Measurements from ENCODE around the gene NUP37. TPM values are rescaled to one million over a fixed set of nuclear protein-coding genes. Genes with fewer than 3 reads are reported as not detected.

NUP37 gene
- total and polyA plus RNA-seq, 9 of the 15 experiments (the other 6 are each of a cell fraction or from before 2014, with no cell fraction given) = 72.2 to 429 (median 170) TPM

DNA sequence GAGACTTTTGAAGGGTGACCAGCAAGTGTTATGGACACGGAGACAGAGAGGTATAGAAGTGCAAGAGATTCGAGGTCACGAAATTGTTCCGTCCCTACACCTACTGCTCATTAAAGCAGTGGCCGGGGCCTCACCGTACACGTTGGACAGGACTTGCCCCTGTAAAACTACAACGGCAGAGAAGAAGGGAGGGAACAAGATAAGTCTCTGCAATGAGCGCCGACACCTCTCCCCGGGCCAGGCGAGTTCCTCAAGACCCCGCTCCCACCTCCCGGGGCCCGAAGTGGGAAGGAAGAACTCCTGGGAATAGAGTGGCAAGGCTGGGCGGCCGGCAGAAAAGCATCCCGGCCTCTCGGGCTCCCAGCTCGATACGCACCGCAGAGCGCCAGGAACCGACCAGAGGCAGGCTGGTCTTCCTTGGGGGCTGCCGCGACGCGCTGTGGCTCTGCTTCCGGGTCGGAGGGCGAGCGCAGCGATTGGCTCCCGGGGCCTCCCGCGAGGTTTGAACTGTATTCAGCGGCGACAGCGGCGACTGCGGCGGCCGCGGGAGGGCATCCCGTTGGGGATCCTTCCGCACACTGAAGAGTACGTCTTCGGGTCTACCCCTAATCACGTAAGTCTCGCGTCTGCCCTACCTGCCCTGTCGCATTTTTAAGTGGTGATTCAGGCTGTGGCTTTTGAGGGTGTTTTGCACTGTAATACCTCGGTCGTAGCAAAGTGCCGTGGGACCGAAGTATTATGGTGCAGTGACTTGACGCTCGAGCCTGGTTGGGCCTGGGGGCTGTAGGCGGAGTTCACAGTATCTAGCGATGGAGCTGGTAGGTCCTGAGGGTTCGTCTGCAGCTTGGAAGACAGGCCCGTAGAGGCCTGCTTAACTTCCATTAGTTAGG, at the start of gene NUP37, which contains the start of gene PARPBP (continued):
- TF ChIP-seq, protein P1, sequence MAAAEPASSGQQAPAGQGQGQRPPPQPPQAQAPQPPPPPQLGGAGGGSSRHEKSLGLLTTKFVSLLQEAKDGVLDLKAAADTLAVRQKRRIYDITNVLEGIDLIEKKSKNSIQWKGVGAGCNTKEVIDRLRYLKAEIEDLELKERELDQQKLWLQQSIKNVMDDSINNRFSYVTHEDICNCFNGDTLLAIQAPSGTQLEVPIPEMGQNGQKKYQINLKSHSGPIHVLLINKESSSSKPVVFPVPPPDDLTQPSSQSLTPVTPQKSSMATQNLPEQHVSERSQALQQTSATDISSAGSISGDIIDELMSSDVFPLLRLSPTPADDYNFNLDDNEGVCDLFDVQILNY (CRISPR knock-in tag; IDR thresholded peaks at IDR 0.05) = peak; percentile 77; the same call in 1 of the 2 replicates
- TF ChIP-seq KLF10 (CRISPR knock-in tag; IDR thresholded peaks at IDR 0.05) (no peak), NR4A1 (CRISPR knock-in tag; IDR thresholded peaks at IDR 0.05) (no peak), NR4A1 (tag; IDR thresholded peaks at IDR 0.05) (no peak; the same call in 1 of the 2 replicates), BRCA1 (IDR thresholded peaks at IDR 0.05) (no peak), BRCA1 (CRISPR knock-in tag; IDR thresholded peaks at IDR 0.05) (no peak), RBM22 (IDR thresholded peaks at IDR 0.05; ENCODE audit: low read depth, low read length, poor library complexity, severe bottlenecking) (peak; percentile 29), ESRRB (CRISPR knock-in tag; IDR thresholded peaks at IDR 0.05; ENCODE audit: borderline replicate concordance) (no peak), XRCC4 (IDR thresholded peaks at IDR 0.05; ENCODE audit: extremely low read depth, insufficient read depth, insufficient read length) (no peak), SIRT6 (IDR thresholded peaks at IDR 0.05; ENCODE audit: low read depth, low read length) (no peak), ZNF175 (CRISPR knock-in tag; IDR thresholded peaks at IDR 0.05; ENCODE audit: low read depth) (no peak), NCOA6 (IDR thresholded peaks at IDR 0.05) (no peak), SMARCA5 (IDR thresholded peaks at IDR 0.05) (peak; percentile 56; the same call in 1 of the 2 replicates)
- TF ChIP-seq, protein P2, sequence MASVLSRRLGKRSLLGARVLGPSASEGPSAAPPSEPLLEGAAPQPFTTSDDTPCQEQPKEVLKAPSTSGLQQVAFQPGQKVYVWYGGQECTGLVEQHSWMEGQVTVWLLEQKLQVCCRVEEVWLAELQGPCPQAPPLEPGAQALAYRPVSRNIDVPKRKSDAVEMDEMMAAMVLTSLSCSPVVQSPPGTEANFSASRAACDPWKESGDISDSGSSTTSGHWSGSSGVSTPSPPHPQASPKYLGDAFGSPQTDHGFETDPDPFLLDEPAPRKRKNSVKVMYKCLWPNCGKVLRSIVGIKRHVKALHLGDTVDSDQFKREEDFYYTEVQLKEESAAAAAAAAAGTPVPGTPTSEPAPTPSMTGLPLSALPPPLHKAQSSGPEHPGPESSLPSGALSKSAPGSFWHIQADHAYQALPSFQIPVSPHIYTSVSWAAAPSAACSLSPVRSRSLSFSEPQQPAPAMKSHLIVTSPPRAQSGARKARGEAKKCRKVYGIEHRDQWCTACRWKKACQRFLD (CRISPR knock-in tag; IDR thresholded peaks at IDR 0.05) = peak; percentile 77
- TF ChIP-seq, protein P3, sequence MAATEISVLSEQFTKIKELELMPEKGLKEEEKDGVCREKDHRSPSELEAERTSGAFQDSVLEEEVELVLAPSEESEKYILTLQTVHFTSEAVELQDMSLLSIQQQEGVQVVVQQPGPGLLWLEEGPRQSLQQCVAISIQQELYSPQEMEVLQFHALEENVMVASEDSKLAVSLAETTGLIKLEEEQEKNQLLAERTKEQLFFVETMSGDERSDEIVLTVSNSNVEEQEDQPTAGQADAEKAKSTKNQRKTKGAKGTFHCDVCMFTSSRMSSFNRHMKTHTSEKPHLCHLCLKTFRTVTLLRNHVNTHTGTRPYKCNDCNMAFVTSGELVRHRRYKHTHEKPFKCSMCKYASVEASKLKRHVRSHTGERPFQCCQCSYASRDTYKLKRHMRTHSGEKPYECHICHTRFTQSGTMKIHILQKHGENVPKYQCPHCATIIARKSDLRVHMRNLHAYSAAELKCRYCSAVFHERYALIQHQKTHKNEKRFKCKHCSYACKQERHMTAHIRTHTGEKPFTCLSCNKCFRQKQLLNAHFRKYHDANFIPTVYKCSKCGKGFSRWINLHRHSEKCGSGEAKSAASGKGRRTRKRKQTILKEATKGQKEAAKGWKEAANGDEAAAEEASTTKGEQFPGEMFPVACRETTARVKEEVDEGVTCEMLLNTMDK (IDR thresholded peaks at IDR 0.05; ENCODE audit: borderline replicate concordance, insufficient read depth, low read depth, low read length, poor library complexity, severe bottlenecking) = no peak
- TF ChIP-seq, protein P4, sequence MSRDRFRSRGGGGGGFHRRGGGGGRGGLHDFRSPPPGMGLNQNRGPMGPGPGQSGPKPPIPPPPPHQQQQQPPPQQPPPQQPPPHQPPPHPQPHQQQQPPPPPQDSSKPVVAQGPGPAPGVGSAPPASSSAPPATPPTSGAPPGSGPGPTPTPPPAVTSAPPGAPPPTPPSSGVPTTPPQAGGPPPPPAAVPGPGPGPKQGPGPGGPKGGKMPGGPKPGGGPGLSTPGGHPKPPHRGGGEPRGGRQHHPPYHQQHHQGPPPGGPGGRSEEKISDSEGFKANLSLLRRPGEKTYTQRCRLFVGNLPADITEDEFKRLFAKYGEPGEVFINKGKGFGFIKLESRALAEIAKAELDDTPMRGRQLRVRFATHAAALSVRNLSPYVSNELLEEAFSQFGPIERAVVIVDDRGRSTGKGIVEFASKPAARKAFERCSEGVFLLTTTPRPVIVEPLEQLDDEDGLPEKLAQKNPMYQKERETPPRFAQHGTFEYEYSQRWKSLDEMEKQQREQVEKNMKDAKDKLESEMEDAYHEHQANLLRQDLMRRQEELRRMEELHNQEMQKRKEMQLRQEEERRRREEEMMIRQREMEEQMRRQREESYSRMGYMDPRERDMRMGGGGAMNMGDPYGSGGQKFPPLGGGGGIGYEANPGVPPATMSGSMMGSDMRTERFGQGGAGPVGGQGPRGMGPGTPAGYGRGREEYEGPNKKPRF (IDR thresholded peaks at IDR 0.05; ENCODE audit: low read depth, low read length) = no peak
- TF ChIP-seq, protein P5, sequence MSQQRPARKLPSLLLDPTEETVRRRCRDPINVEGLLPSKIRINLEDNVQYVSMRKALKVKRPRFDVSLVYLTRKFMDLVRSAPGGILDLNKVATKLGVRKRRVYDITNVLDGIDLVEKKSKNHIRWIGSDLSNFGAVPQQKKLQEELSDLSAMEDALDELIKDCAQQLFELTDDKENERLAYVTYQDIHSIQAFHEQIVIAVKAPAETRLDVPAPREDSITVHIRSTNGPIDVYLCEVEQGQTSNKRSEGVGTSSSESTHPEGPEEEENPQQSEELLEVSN (IDR thresholded peaks at IDR 0.05; ENCODE audit: borderline replicate concordance in 1 of 2, extremely low read depth in 1 of 2, insufficient read depth in 1 of 2, insufficient read length in 1 of 2, low read depth in 1 of 2, low read length in 1 of 2, poor library complexity in 1 of 2, severe bottlenecking in 1 of 2) = peak; percentile 59 to 62
